ENCODE data around the gene PARD3B.

PARD3B gene

GRCh38 chr2:204590063-204590462 lies 44.8 kb downstream of the PARD3B start:
- DNase-seq = no peak

DNA sequence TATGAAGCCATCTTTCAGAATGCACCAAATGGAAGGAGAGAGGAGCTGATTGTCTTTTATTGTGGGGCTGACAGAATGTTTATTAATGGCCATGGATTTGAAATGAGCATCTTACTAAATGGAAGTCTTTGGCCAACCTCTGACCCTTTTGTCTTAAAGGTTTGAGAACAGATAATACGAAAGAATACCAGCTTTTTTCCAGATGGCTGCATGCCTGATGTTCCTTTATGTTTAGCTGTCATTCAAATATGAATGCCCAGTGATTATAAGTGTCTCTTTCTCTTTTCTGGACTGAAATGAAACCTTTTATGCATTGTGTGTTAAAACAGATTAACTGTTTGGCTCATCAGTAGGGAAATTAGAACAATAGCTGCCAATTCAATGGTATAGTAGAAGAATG lies 46.0 kb downstream of the PARD3B start:
- no peak for DNase-seq

DNA sequence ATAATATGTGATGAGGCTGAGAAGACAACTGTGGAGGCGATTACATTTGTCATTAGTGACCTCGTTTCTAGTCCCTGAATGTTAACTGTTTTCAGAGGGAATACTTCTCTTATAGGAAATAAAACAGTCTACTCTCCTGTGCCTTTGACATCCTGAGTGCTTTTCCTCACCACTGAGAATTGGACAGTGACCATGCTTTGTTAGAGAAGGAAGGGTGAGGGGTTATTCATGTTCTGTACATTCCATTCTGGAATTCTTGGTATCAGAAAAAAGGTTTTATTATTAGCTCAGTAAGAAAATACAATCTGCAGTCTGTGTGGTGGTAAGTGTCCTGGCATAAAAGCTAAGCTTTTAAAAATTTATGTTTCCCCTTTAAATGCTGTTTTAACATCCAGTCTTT lies 58.8 kb downstream of the PARD3B start:
- DNase-seq = no peak

- no peak for DNase-seq
Measured at GRCh38 chr2:204608237-204608939, 63.1 kb downstream of the PARD3B start.

DNA sequence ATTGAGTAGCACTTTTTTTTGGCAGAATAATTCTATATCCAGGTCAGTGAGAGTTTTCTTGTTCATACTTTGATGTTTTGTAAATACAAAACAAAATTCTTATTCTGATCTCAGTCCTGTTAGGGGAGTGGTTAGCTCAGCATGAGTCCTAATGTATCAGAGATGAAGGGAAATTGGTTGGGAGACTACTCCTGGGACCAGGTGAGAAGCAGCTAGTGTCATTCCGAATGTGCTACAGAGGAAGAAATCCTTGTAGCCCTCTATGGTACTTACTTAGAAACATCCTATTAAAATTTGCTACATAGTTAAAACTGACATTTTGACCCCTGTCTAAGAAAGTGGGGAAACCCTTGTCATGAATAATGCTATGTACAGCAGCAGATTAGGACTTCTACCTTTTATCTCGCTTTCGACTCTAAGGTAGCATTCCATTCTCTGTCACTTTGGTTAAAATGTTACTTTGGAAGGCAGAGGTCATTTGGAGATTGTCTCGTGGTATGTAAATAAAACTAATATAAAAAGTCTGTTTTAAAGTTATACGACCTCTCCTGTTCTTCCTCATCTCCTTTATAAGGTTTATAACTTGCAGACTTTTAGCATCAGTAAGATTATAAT lies 65.8 kb downstream of the PARD3B start:
- DNase-seq = no peak

GRCh38 chr2:204611764-204612163 lies 66.5 kb downstream of the PARD3B start:
- DNase-seq = no peak

- DNase-seq = no peak
Measured at GRCh38 chr2:204613635-204614034, 68.4 kb downstream of the PARD3B start.

- no peak for DNase-seq
Measured at GRCh38 chr2:204615456-204615855, 70.2 kb downstream of the PARD3B start.

DNA sequence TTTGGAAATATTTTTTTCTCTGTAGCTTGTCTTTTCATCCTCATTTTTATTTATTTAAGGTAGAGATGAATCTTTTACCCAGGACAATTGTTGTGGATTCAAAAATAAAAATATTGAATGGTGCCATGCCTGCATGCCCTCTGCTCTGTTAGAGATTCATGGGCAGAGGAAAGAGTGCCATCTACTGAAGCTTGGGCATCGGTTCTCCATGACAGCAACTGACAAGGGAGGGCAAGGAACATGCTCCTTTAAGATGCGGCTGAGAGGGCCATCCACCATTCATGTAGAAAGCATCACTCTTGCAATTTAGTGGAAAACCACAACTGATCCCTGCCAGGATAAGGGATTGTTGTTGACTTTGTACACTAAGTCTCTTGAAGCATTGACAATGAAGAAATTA lies 79.9 kb downstream of the PARD3B start:
- no peak for DNase-seq

GRCh38 chr2:204628926-204629712 lies 83.8 kb downstream of the PARD3B start:
- DNase-seq = no peak

DNA sequence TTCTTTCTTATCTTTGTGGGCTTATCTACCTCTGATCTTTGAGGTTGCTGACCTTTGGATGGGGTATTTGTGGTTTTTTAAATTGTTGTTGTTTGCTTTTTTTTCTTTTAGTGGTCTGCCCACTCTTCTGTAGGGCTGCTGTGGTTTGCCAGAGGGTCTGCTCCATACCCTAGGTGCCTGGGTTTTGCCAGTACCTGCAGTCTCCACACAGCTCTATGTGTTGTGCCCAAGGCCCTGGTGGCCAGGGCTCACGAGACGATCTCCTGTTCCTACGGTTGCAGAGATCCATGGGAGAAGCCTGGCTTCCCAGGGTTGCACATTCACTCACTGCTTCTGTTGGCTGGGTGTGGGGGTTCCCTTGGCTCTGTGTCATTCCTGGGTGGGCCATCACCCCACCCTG lies 87.1 kb downstream of the PARD3B start:
- DNase-seq = no peak

DNA sequence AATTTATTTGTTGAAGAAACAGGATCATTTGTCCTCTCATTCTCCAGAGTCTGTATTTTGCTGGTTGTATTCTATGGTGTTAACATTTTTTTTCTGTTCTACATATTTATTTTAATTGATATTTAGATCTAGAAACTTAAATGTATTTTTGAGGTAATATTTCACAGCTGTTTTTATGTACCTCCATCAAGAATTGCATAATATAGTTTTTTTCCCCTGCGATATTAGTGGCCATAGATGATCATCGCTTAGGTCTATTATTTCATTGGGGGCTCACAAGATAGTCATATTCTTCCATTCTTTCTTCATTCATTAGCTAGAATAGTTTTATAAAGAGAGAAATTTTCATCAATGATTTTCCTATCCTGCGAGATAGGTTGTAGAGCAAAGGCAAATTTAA lies 89.3 kb downstream of the PARD3B start:
- no peak for DNase-seq

GRCh38 chr2:204635478-204635877 lies 90.2 kb downstream of the PARD3B start:
- DNase-seq = no peak

DNA sequence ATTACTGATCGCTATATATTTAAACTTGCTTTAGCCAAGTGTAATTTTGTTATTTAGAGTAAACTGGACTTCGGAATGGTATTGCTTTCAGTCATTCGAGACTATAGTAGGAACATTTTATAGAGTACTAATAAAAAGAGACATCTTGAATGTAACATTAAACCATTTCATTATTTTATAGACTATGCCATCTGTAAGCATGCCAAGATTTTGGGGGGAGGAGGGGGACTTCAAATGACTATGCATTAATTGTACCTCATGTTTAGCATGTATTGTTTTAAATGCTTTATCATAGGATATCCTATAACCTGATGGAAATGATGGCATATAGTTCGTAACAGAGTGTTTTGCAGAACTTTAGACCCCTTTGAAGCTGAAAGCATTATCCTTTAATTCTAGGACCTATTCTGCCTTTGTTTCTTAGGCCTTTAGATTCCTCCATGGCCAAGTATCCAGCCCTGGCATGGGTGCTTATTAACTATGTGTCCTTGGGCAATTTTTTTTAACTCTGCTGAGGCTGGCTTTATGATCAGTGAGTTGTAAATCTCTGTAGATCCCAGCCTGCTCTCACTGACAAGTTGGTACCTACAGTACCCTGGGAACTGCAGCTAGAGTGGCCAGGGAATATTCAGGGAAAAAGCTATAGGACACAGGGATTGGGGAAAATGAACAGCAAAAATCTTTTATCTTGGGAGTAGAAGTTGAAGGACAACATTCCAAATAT lies 93.4 kb downstream of the PARD3B start:
- DNase-seq = no peak

DNA sequence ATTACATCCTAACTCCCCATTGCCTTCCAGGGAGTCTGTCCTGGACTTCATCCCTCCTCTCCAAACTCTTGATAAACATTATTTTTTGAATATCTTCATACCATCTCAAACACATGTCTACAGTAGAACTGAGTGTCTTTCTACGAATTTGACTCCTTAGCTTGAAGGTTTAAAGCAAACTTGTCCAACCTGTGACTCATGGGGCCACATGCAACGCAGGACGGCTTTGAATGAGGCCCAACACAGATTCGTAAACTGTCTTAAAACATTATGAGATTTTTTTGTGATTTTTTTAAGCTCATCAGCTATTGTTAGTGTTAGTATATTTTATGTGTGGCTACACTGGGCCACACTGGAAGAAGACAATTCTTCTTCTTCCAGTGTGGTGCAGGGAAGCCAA lies 98.1 kb downstream of the PARD3B start:
- DNase-seq = no peak

GRCh38 chr2:204645018-204645773 lies 99.9 kb downstream of the PARD3B start:
- no peak for DNase-seq

DNA sequence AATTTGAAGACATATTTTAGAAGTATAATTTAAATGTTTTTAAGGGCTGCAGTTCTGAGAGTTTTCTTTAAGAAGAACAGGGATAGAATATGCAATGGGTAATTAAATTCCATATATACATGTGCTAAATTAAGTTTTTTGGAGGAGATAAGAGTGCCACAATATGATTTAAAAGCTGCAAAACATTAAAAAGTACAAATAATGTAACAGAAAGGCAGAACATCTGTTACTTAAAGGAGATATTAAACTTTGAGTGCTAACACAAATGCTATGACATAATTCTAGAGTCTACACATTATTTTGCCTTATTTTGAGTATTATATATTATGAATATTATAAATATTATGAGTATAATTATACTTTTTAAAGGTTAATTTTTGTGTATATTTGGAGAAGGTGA lies 102.4 kb downstream of the PARD3B start:
- DNase-seq = no peak

GRCh38 chr2:204650611-204651010 lies 105.3 kb downstream of the PARD3B start:
- DNase-seq = no peak

GRCh38 chr2:204652063-204652462 lies 106.8 kb downstream of the PARD3B start:
- DNase-seq = no peak

DNA sequence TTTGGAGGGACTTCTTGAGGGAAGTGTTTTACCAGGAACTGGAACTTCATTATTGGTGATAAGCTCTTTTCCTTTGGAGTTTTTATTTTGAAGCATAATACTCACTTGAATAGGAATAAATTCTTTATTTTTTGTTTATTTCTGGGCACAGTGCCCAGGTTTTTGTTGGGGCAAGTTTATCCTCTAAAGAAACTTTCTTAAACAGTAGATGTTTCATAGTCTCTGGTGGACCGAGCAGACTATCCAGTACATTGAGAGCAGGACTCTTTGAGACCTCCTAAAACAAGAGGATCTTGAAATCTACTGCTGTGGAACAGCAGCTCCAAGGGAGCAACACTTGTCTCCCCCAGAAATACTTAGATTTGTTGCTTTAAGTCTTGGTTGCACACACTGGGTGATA lies 109.4 kb downstream of the PARD3B start:
- no peak for DNase-seq

DNA sequence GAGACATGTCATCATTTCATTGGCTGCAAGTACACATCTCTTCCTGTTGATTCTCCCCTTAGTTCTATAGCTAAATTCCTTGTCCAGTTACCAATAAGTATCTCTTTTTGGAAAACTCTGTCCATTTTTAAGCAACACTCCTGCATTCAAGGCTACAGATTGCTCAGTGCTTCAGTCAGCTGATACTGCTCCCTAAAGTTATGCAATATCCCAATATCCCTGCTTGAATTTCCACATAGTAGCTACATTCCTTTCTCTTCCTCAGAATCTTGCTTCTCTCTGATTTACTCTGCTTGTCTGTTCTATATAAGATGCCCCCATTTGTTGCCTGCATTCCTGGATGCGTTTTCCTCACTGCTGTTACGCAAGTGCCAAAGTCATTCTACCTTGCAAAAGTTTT lies 109.8 kb downstream of the PARD3B start:
- DNase-seq = no peak

DNA sequence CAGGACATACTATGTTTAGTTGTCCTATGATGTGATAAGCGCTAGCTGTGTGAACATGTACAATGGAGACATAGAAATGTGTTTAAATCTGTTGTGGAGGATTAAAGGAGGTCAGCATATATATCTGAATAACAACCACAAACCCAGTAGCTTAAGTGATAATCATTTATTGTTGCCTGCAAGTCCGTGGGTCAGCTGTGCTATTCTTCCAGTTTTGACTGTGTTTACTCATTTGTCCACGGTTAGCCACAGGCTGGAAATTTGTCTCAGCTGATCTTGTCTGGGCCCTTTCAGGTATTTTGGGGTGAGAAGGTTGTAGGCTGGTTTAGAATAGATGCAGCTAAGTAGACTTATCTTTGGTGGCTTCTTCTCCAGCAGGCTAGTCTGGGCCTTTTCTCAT lies 110.4 kb downstream of the PARD3B start:
- no peak for DNase-seq

DNA sequence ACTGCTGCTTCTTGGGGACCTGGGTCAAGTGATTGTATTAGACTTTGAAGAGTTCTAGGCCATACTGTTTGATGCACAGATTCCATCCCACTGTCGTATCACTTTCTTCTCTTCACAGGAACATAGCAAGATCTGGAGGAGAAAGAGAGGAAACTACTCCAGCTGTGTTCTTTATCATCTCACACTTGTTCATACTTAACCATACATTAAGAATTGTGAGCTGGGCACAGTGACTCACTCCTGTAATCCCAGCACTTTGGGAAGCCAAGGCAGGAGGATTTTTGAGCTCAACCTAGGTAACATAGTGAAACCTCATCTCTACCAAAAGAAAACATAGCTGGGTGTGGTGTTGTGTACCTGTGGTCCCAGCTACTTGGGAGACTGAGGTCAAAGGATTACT lies 111.7 kb downstream of the PARD3B start:
- DNase-seq = no peak

All from activated CD4-positive, alpha-beta T cell treated with anti-CD3 and anti-CD28 coated beads, Interleukin-2, amount 50 U/mL, for 4 hours (primary cell).